ENCODE results near the gene FAM89A. TPM values are rescaled to one million over a fixed set of nuclear protein-coding genes. Genes with fewer than 3 reads are reported as not detected.

The FAM89A gene
- total RNA-seq, 1 experiment from 2014 or later = 1.5 TPM

DNA sequence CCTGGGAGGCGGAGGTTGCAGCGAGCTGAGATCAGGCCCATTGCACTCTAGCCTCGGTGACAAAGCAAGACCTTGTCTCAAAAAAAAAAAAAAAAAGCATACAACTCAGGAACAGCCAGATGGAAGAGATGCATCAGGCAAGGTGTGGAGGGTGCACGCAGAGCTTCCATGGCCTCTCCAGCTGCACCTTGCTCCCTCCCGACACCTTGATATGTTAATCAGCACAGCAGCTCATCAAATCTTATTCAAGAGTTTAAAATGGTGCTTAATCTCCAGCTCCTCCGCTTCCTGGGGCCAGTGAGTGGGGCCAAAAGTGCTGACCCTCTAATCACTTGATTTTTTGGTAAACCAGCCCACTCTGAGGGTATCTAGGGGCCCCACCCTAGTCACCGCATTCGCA, 29.3 kb upstream of the FAM89A start:
- Histone ChIP-seq H3T11ph (ENCODE audit: low read length) (no peak overlapping the region), H3K9ac (ENCODE audit: extremely low read depth, insufficient read length, low read length) (no peak overlapping the region), H4K91ac (ENCODE audit: insufficient read length, low read depth, low read length) (no peak overlapping the region), H3K27ac (ENCODE audit: insufficient read length, low read depth, low read length) (no peak overlapping the region), H2BK120ac (ENCODE audit: low read depth, low read length, poor library complexity, severe bottlenecking) (no peak overlapping the region), H3K4me1 (ENCODE audit: insufficient read depth, low read length) (no peaks in the 10 kb centered on the region), H3K27me3 (ENCODE audit: insufficient read depth, low read length) (no peaks in the 10 kb centered on the region), H2BK15ac (ENCODE audit: low read depth, low read length) (no peak overlapping the region), H2BK20ac (ENCODE audit: low read depth, low read length, poor library complexity, severe bottlenecking) (no peak overlapping the region), H3K56ac (ENCODE audit: insufficient read length, low read depth, low read length) (no peak overlapping the region), H2BK5ac (ENCODE audit: insufficient read length, low read length) (no peak overlapping the region), H2AFZ (ENCODE audit: low read length) (no peak overlapping the region), H2BK12ac (ENCODE audit: insufficient read length, low read depth, low read length) (no peak overlapping the region), H3K14ac (ENCODE audit: insufficient read depth, low read length) (no peak overlapping the region), H3K4me2 (ENCODE audit: insufficient read depth, insufficient read length, low read length) (no peak overlapping the region), H3K23me2 (ENCODE audit: insufficient read length, low read depth, low read length, poor library complexity, severe bottlenecking) (no peaks in the 10 kb centered on the region), H2AK5ac (ENCODE audit: insufficient read length, low read length) (no peak overlapping the region), H3K4ac (ENCODE audit: low read depth, low read length) (no peak overlapping the region), H3K23ac (ENCODE audit: insufficient read length, low read depth, low read length) (no peak overlapping the region), H3K79me2 (ENCODE audit: insufficient read depth, low read length) (no peaks in the 10 kb centered on the region), H4K20me1 (ENCODE audit: control insufficient read depth, insufficient read depth, insufficient read length) (no peaks in the 10 kb centered on the region), H4K5ac (ENCODE audit: insufficient read length, low read depth, low read length) (no peak overlapping the region), H3K18ac (ENCODE audit: insufficient read length, low read depth, low read length) (no peak overlapping the region), H3K79me1 (ENCODE audit: insufficient read depth, low read depth, low read length, poor library complexity, severe bottlenecking) (no peaks in the 10 kb centered on the region), H3K9me3 (ENCODE audit: control insufficient read depth, low read depth, low read length) (no peaks in the 10 kb centered on the region), H4K8ac (replicated peaks; ENCODE audit: insufficient read length, low read depth, low read length) (no peak overlapping the region)
- no CpG with 5 or more reads among the region's 8 CpGs for WGBS (ENCODE audit: extremely low coverage, insufficient read length, low lambda C conversion rate)
- TF ChIP-seq, protein P1, sequence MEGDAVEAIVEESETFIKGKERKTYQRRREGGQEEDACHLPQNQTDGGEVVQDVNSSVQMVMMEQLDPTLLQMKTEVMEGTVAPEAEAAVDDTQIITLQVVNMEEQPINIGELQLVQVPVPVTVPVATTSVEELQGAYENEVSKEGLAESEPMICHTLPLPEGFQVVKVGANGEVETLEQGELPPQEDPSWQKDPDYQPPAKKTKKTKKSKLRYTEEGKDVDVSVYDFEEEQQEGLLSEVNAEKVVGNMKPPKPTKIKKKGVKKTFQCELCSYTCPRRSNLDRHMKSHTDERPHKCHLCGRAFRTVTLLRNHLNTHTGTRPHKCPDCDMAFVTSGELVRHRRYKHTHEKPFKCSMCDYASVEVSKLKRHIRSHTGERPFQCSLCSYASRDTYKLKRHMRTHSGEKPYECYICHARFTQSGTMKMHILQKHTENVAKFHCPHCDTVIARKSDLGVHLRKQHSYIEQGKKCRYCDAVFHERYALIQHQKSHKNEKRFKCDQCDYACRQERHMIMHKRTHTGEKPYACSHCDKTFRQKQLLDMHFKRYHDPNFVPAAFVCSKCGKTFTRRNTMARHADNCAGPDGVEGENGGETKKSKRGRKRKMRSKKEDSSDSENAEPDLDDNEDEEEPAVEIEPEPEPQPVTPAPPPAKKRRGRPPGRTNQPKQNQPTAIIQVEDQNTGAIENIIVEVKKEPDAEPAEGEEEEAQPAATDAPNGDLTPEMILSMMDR (conservative IDR thresholded peaks at IDR 0.05) = no peak
- no peak for DNase-seq
- Mint-ChIP-seq H3K36me3 (ENCODE audit: insufficient read depth in 1 of 3, low read depth in 3 of 3) (peaks cover 0 to 4% (median 0%) of the 10 kb centered on the region in 3 experiments; a peak in 2 of 7 replicates), H3K9me3 (peaks cover 3 to 4% of the 10 kb centered on the region in 2 experiments; a peak in 4 of 5 replicates), H3K4me3 (no peak overlapping the region), H3K27me3 (ENCODE audit: low read depth) (peaks cover 88% of the 10 kb centered on the region), H3K27ac (no peak overlapping the region), H3K4me1 (peaks cover 7 to 14% of the 10 kb centered on the region in 2 experiments)
